Bronchial epithelial cell (primary cell): ENCODE results near the gene C16orf90. TPM values are rescaled to one million over a fixed set of nuclear protein-coding genes. Genes with fewer than 3 reads are reported as not detected.
"Not testable (repeated sequence)": the region's sequence is repeated elsewhere in the genome, so short reads cannot be mapped to it uniquely, and the experiment has no call there.

Experiments used
- DNase-seq: peaks from one replicate; pipeline ENCODE4 v3.0.0-alpha.2; 2010; ENCODE audit warnings: low read depth
- FAIRE-seq: peaks from 2 replicates; lab custom pipeline; 2011; peaks lifted over from hg19 to GRCh38; lab: Jason Lieb, UNC
- H3K27me3 ChIP-seq: 2 replicates; pipeline ENCODE4 v1.5.1; 2011; ENCODE audit warnings: low read length; ENCODE audit not compliant: control insufficient read depth, insufficient read depth
- H3K36me3 ChIP-seq: 2 replicates; pipeline ENCODE4 v1.5.1; 2011; ENCODE audit warnings: low read length; ENCODE audit not compliant: control insufficient read depth, insufficient read depth
- H3K4me3 ChIP-seq: 2 replicates; pipeline ENCODE4 v1.5.1; 2011; ENCODE audit warnings: mild to moderate bottlenecking, low read depth, low read length, control low read depth
- CTCF ChIP-seq: IDR thresholded peaks from 2 replicates; pipeline ENCODE4 v1.5.1; 2011; ENCODE audit warnings: mild to moderate bottlenecking, moderate library complexity, low read length, control low read depth, inconsistent platforms; ENCODE audit not compliant: insufficient read depth, severe bottlenecking
- total RNA-seq: library from RNA; depleted of rRNA; stranded (reverse); fragments of >200 nt; gene quantifications from 2 replicates; pipeline ENCODE4 v1.2.1, GENCODE V29; 2014

Gene C16orf90
- total RNA-seq, 1 donor from 2014 or later: not detected

GRCh38 chr16:3475604-3476375 is 19.5 kb downstream of the C16orf90 start:
- no peak for DNase-seq
- no peak for FAIRE-seq
- Histone ChIP-seq H3K4me3 (no peak overlapping the region), H3K36me3 (peaks cover 16% of the 10 kb centered on the region), H3K27me3 (no peaks in the 10 kb centered on the region)
- TF ChIP-seq CTCF: no peak

GRCh38 chr16:3474870-3475269 is 20.4 kb downstream of the C16orf90 start:
- not testable (repeated sequence) for H3K27me3 ChIP-seq, DNase-seq, FAIRE-seq, H3K4me3 ChIP-seq
- peaks cover 16% of the 10 kb centered on the region for H3K36me3 ChIP-seq

GRCh38 chr16:3474136-3474779 is 21.0 kb downstream of the C16orf90 start:
- no peak for FAIRE-seq

GRCh38 chr16:3473596-3473943 is 21.7 kb downstream of the C16orf90 start:
- not testable (repeated sequence) for H3K36me3 ChIP-seq, H3K4me3 ChIP-seq, FAIRE-seq, DNase-seq, H3K27me3 ChIP-seq

More at GRCh38 chr16:3474136-3474779, 21.0 kb downstream of the C16orf90 start:
- DNase-seq: no peak
- no peaks in the 10 kb centered on the region for H3K27me3 ChIP-seq
- peaks cover 9% of the 10 kb centered on the region for H3K36me3 ChIP-seq
- TF ChIP-seq CTCF: no peak
- no peak overlapping the region for H3K4me3 ChIP-seq

- H3K36me3 ChIP-seq: peaks cover 4% of the 10 kb centered on the region
- no peak for TF ChIP-seq CTCF
- FAIRE-seq (no peak), DNase-seq (no peak)
- no peak overlapping the region for H3K4me3 ChIP-seq
- H3K27me3 ChIP-seq: no peaks in the 10 kb centered on the region
Measured at GRCh38 chr16:3472878-3473595, 22.3 kb downstream of the C16orf90 start.

GRCh38 chr16:3471518-3472176 is 23.6 kb downstream of the C16orf90 start:
- no peak overlapping the region for H3K4me3 ChIP-seq
- H3K36me3 ChIP-seq: peaks cover 7% of the 10 kb centered on the region
- DNase-seq (no peak), FAIRE-seq (no peak)
- H3K27me3 ChIP-seq: no peaks in the 10 kb centered on the region
- TF ChIP-seq CTCF: no peak
